Panc1 (cell line): ENCODE data around the gene RNF4.

Experiments used
- CTCF ChIP-seq: fragments of 450-650 bp; IDR thresholded peaks from 2 replicates; pipeline ENCODE4 v1.5.1; 2017; ENCODE audit warnings: mild to moderate bottlenecking
- POLR2AphosphoS5 ChIP-seq: IDR thresholded peaks from 2 replicates; pipeline ENCODE4 v1.6.1; 2012; ENCODE audit warnings: mild to moderate bottlenecking, low read depth, low read length, moderate library complexity
- REST ChIP-seq, 2 experiments: IDR thresholded peaks; 2 replicates each; pipeline ENCODE4 v1.6.1; 2011 to 2012; ENCODE audit warnings: low read depth in 2 of 2, control low read depth in 1 of 2, low read length in 1 of 2, mild to moderate bottlenecking in 1 of 2, moderate library complexity in 1 of 2; ENCODE audit not compliant: insufficient read depth in 1 of 2
- SIN3A ChIP-seq: IDR thresholded peaks from 2 replicates; pipeline ENCODE4 v1.6.1; 2012; ENCODE audit warnings: low read depth, mild to moderate bottlenecking, low read length, moderate library complexity, borderline replicate concordance; ENCODE audit not compliant: insufficient read depth
- TCF7L2 ChIP-seq: IDR thresholded peaks from 2 replicates; pipeline ENCODE4 v1.6.1; 2011; ENCODE audit warnings: mild to moderate bottlenecking, low read depth, low read length, inconsistent platforms

DNA sequence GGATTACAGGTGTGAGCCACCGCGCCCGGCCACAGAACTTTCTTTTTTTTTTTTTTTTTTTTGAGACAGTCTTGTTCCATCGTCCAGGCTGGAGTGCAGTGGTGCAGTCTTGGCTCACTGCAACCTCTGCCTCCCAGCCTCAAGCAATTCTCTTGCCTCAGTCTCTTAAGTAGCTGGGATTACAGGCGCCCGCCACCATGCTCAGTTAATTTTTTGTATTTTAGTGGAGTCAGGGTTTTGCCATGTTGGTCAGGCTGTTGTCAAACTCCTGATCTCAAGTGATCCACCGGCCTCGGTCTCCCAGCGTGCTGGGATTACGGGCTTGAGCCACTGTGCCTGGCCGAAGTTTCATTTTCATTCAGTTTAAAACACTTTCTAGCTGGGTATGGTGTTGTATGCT, 83.9 kb downstream of the RNF4 start:
- TF ChIP-seq CTCF, result no peak
- TF ChIP-seq SIN3A, result no peak
- no peak for TF ChIP-seq POLR2AphosphoS5
- no peak for TF ChIP-seq TCF7L2
- TF ChIP-seq REST (IDR thresholded peaks at IDR 0.05; ENCODE audit: insufficient read depth in 1 of 2, low read depth in 2 of 2, low read length in 1 of 2), result no peak
